HepG2 (cell line): ENCODE measurements around the gene TPM1.

Source experiments
- SMAD3 ChIP-seq: sonication (generic); formaldehyde crosslinking; IDR thresholded peaks from 2 replicates; pipeline ENCODE4 v1.4.0; 2020; ENCODE audit warnings: missing genetic modification reagents
- ZFP37 ChIP-seq: sonication (generic); formaldehyde crosslinking; IDR thresholded peaks from 2 replicates; pipeline ENCODE4 v1.4.0; 2020; ENCODE audit warnings: missing genetic modification reagents, borderline replicate concordance

GRCh38 chr15:63073497-63074172, 31.1 kb downstream of the TPM1 start:
- TF ChIP-seq ZFP37 (CRISPR knock-in tag) (no peak), SMAD3 (no peak)
